ENCODE measurements around the gene CCNH.

GRCh38 chr5:87372705-87373104 lies 40.0 kb downstream of the CCNH start:
- TF ChIP-seq YY1 (IDR thresholded peaks at IDR 0.05; ENCODE audit: insufficient read depth, insufficient read length) (no peak), SUZ12 (IDR thresholded peaks at IDR 0.05; ENCODE audit: extremely low read depth, insufficient read depth, insufficient read length) (no peak)

Measured in NT2/D1 (cell line).